HepG2 (cell line): ENCODE measurements around the gene RNF175. TPM values are rescaled to one million over a fixed set of nuclear protein-coding genes. Genes with fewer than 3 reads are reported as not detected.

Experiments
- ATAC-seq: fragments of 200-7000 bp; cut with Tn5 transposase; 3 replicates; pipeline ENCODE4 v1.9.1; 2020; ENCODE audit warnings: mild to moderate bottlenecking, moderate library complexity
- BruUV-seq: library from RNA; stranded (reverse); fragments of 400-500 nt; replicated peaks from 2 replicates; lab custom pipeline; 2021; lab: Mats Ljungman, UMichigan
- CTCF ChIA-PET: fragments of 300-600 bp; formaldehyde crosslinking; extraction: SDS; loops from one replicate; lab custom pipeline; 2021; ENCODE audit warnings: low total read pairs, inconsistent platforms, low intra/inter-chr PET ratio; lab: Yijun Ruan, JAX
- POLR2A ChIA-PET: fragments of 350-600 bp; sonication (Branson Sonifier 250); formaldehyde crosslinking; loops from one replicate; lab custom pipeline; 2020; ENCODE audit warnings: antibody characterized with exemption, inconsistent platforms; lab: Yijun Ruan, JAX
- DNase-seq: peaks from one replicate; pipeline ENCODE4 v3.0.0-alpha.2; 2015; ENCODE audit warnings: low spot score
- FAIRE-seq: peaks from 3 replicates; lab custom pipeline; 2011; peaks lifted over from hg19 to GRCh38; lab: Jason Lieb, UNC
- H2AFZ ChIP-seq: one replicate; pipeline ENCODE4 v1.6.1; 2011; ENCODE audit warnings: low read length, inconsistent platforms
- H3K27ac ChIP-seq: fragments of 300-600 bp; 3 replicates; pipeline ENCODE4 v1.8.0; 2011; ENCODE audit warnings: mixed run types, mild to moderate bottlenecking, mixed read lengths, low read length, inconsistent platforms; ENCODE audit not compliant: insufficient read depth; ENCODE audit errors: extremely low read length
- H3K27me3 ChIP-seq, 2 experiments: fragments of 200-600 bp in 1 of 2; 2 replicates in 1 of 2; 3 replicates in 1 of 2; pipeline versions ENCODE4 v1.6.0 to v1.8.0; 2011; ENCODE audit warnings: low read length in 2 of 2, mild to moderate bottlenecking in 2 of 2, moderate library complexity in 2 of 2, inconsistent platforms in 1 of 2; ENCODE audit not compliant: insufficient read depth in 2 of 2, control insufficient read depth in 1 of 2
- H3K36me3 ChIP-seq, 2 experiments: fragments of 200-600 bp in 1 of 2; replicated peaks in 1 of 2; 2 replicates in 1 of 2; 3 replicates in 1 of 2; pipeline versions ENCODE4 v1.5.1 to v1.8.0; 2011; ENCODE audit warnings: low read length in 2 of 2, inconsistent platforms in 1 of 2; ENCODE audit not compliant: insufficient read depth in 2 of 2, control insufficient read depth in 1 of 2
- H3K4me1 ChIP-seq: 2 replicates; pipeline ENCODE4 v1.5.1; 2012; ENCODE audit warnings: low read length, inconsistent platforms; ENCODE audit not compliant: insufficient read depth
- H3K4me2 ChIP-seq: 2 replicates; pipeline ENCODE4 v1.6.0; 2011; ENCODE audit warnings: low read depth, low read length, inconsistent platforms
- H3K4me3 ChIP-seq, 3 experiments: fragments of 200-600 bp in 1 of 3; sonication (generic), shearing (Covaris generic) in 1 of 3; replicated peaks in 1 of 3; 2 replicates each; pipeline ENCODE4 v1.5.1; 2011 to 2016; ENCODE audit warnings: low read length in 3 of 3, inconsistent platforms in 2 of 3, low read depth in 2 of 3, mild to moderate bottlenecking in 2 of 3, control low read depth in 1 of 3, mixed read lengths in 1 of 3; ENCODE audit not compliant: insufficient read depth in 1 of 3
- H3K79me2 ChIP-seq: one replicate; pipeline ENCODE4 v1.6.1; 2011; ENCODE audit warnings: low read length, inconsistent platforms; ENCODE audit not compliant: insufficient read depth
- H3K9ac ChIP-seq: 2 replicates; pipeline ENCODE4 v1.6.0; 2011; ENCODE audit warnings: mild to moderate bottlenecking, low read depth, low read length, inconsistent platforms; ENCODE audit not compliant: insufficient read depth
- H3K9me3 ChIP-seq: 2 replicates; pipeline ENCODE4 v1.5.1; 2012; ENCODE audit warnings: mild to moderate bottlenecking, low read length
- H4K20me1 ChIP-seq: 2 replicates; pipeline ENCODE4 v1.6.0; 2011; ENCODE audit warnings: inconsistent platforms, mild to moderate bottlenecking, low read length, moderate library complexity; ENCODE audit not compliant: insufficient read depth
- FOXA1 ChIP-seq, 2 experiments: fragments of 450-650 bp in 1 of 2; sonication (generic) in 1 of 2; formaldehyde crosslinking in 1 of 2; IDR thresholded peaks; 2 replicates each; pipeline versions ENCODE4 v1.4.0 to v1.6.1; 2016 to 2020; ENCODE audit warnings: missing genetic modification reagents in 1 of 2
- FOXA3 ChIP-seq: IDR thresholded peaks from 2 replicates; pipeline ENCODE4 v1.6.1; 2016; ENCODE audit warnings: missing genetic modification reagents, missing compliant biosample characterization
- NFRKB ChIP-seq: fragments of 450-650 bp; IDR thresholded peaks from 2 replicates; pipeline ENCODE4 v1.6.1; 2017
- PHF8 ChIP-seq: sonication (generic); formaldehyde crosslinking; IDR thresholded peaks from 2 replicates; pipeline ENCODE4 v1.5.0; 2020; ENCODE audit warnings: missing genetic modification reagents
- SATB2 ChIP-seq: sonication (generic); formaldehyde crosslinking; IDR thresholded peaks from 2 replicates; pipeline ENCODE4 v1.5.0; 2020; ENCODE audit warnings: missing genetic modification reagents
- SMC3 ChIP-seq: IDR thresholded peaks from 2 replicates; pipeline ENCODE4 v1.6.1; 2011; ENCODE audit warnings: low read length, improper control_type of control experiment
- STAG1 ChIP-seq: sonication (generic); formaldehyde crosslinking; IDR thresholded peaks from 2 replicates; pipeline ENCODE4 v1.4.0; 2020; ENCODE audit warnings: missing genetic modification reagents
- TAF1 ChIP-seq: sonication (generic); formaldehyde crosslinking; IDR thresholded peaks from 2 replicates; pipeline ENCODE4 v1.4.0; 2020; ENCODE audit warnings: missing genetic modification reagents
- ZNF781 ChIP-seq: sonication (generic); formaldehyde crosslinking; IDR thresholded peaks from 2 replicates; pipeline ENCODE4 v1.5.1; 2020; ENCODE audit warnings: borderline replicate concordance, mild to moderate bottlenecking, missing genetic modification reagents; ENCODE audit errors: not compliant biosample characterization
- whole genome bisulfite sequencing: methylation state at CpG from one replicate; pipeline ENCODE4 v1.1.6; 2017; ENCODE audit warnings: low lambda C conversion rate; 5-methylcytosine and 5-hydroxymethylcytosine counted together
- in situ Hi-C: cut with HindIII; loops from 2 replicates; pipeline ENCODE4 v1.10.0; 2017; ENCODE audit warnings: low pct_unique_long_range_greater_than_20kb; ENCODE audit not compliant: extremely low pct_ligation_motif_present
- intact Hi-C: fragments of 100-400 bp; cut with micrococcal nuclease; formaldehyde crosslinking; loops from one replicate; pipeline ENCODE4 v1.10.0; 2022; ENCODE audit not compliant: unreplicated experiment
- polyA plus RNA-seq, 8 experiments: library from polyadenylated mRNA; depleted of rRNA in 3 of 8; stranded (reverse) in 7 of 8; unstranded in 1 of 8; fragments of >200 nt; fragmentation: Illumina TruSeq in 4 of 8; extraction: Trizol in 4 of 8; gene quantifications; 2 replicates each; pipeline versions ENCODE4 v1.2.1 to v1.2.3, GENCODE V29; 2011 to 2016; ENCODE audit warnings: low read depth in 4 of 8, missing spikeins in 1 of 8, mixed read lengths in 1 of 8; ENCODE audit not compliant: insufficient read depth in 1 of 8
- total RNA-seq, 5 experiments: library from RNA; depleted of rRNA; stranded (reverse); fragments of >200 nt; fragmentation: Illumina TruSeq; extraction: Trizol; gene quantifications; 2 replicates each; pipeline ENCODE4 v1.2.3, GENCODE V29; 2016; ENCODE audit warnings: low read depth in 1 of 5
- TF ChIP-seq, protein P1 (sequence below): sonication (generic); formaldehyde crosslinking; IDR thresholded peaks from 2 replicates; pipeline ENCODE4 v1.5.0; 2020; ENCODE audit warnings: mild to moderate bottlenecking, missing genetic modification reagents, moderate library complexity

Gene RNF175
- total and polyA plus RNA-seq, 2 of the 13 experiments (the other 11 are each of a cell fraction or from before 2014, with no cell fraction given), result not detected

DNA sequence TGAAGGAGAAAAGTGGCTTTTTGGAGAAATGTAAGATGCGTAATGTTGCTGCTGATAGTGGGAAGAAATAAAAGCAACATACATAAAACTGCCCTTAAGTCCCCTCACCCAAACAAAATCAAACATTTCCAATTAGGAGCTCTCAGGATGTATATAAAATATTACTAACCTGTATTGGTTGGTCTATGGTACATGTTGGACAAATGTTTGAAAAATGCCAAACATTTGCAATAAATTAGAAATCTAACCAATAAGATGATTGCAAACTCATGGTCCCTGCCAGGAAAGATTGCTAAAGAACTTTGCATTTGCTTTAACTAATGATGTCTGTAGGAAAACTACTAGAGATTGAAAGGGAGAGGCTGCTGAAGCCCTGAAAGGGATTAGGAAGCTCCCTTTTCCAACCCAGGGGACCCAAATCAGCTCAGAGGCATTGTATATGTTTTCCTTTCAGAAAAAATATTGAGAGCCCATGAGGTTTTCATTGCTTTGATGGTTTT is 27.3 kb upstream of the RNF175 start (continued):
- TF ChIP-seq ZNF781 (CRISPR knock-in tag) (no peak), NFRKB (no peak)

DNA sequence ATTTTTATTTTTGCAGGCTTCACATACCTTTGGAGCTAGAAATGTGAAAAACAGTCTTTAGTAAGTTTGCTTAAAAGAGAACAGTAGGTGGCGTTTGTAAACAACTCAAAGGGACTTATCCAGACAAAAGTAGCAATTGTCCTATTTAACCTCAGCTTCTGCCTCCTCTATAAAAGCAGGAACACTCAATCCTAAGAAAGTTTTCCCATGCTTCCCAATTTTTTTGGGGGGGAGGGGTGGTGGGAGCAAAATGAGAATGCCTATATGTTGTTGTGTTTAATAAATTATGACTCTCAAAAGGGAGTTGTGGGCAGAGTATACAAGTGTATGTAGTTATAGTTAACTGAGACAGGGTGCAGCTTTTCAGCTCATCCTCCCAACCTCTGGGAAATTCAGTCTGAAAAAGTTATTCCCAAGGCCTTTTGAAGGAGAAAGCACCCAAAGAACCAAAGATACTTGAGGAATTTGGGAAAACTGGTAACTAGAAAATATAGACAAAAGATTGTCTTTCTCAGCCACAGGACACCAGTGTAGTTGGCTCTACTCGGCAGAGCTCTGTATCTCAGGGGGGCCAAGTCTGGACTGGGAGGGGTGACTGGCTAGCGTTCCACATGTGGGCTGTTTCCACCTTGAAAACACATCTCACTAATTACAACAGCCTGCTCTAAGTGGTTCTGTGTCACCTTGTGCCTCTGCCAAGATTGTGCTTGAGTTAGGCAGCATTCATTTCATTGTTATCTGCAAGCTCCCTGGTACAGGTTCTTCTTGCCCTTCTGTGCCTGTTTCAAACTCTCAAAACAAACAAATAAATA is 26.3 kb upstream of the RNF175 start:
- ChIA-PET POLR2A (no interaction called here), CTCF (no interaction called here)
- FAIRE-seq (peak; percentile 23), DNase-seq (peak; percentile 3), ATAC-seq (peak; percentile 66)
- H3K9me3 ChIP-seq, result no peaks in the 10 kb centered on the region
- no peaks in the 10 kb centered on the region for H4K20me1 ChIP-seq
- TF ChIP-seq, protein P1, sequence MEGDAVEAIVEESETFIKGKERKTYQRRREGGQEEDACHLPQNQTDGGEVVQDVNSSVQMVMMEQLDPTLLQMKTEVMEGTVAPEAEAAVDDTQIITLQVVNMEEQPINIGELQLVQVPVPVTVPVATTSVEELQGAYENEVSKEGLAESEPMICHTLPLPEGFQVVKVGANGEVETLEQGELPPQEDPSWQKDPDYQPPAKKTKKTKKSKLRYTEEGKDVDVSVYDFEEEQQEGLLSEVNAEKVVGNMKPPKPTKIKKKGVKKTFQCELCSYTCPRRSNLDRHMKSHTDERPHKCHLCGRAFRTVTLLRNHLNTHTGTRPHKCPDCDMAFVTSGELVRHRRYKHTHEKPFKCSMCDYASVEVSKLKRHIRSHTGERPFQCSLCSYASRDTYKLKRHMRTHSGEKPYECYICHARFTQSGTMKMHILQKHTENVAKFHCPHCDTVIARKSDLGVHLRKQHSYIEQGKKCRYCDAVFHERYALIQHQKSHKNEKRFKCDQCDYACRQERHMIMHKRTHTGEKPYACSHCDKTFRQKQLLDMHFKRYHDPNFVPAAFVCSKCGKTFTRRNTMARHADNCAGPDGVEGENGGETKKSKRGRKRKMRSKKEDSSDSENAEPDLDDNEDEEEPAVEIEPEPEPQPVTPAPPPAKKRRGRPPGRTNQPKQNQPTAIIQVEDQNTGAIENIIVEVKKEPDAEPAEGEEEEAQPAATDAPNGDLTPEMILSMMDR, result peak; percentile 40
- TF ChIP-seq SATB2 (CRISPR knock-in tag), result no peak
- TF ChIP-seq FOXA3 (CRISPR knock-in tag), result peak; percentile 25; the same call in 1 of the 2 replicates
- no peak for TF ChIP-seq PHF8 (CRISPR knock-in tag)
- 0 out of 2 replicates have a peak, but pooled peaks have one; percentile 6 for TF ChIP-seq SMC3
- TF ChIP-seq TAF1 (CRISPR knock-in tag), result no peak
- TF ChIP-seq FOXA1 (IDR thresholded peaks at IDR 0.05), result no peak
- 0 out of 2 replicates have a peak, but pooled peaks have one; percentile 18 for TF ChIP-seq FOXA1 (CRISPR knock-in tag; IDR thresholded peaks at IDR 0.05)
- peak; percentile 48 for TF ChIP-seq STAG1
- H3K27me3 ChIP-seq, result peaks cover 5 to 38% of the 10 kb centered on the region in 2 experiments; a peak in 3 of 5 replicates
- H3K9ac ChIP-seq, result no peak overlapping the region
- no peaks in the 10 kb centered on the region for H3K79me2 ChIP-seq
- H3K4me1 ChIP-seq, result no peaks in the 10 kb centered on the region
- no TSS peak for BruUV-seq
- 3% methylated on average over 3 of the region's 3 CpGs for WGBS
- no peak overlapping the region for H3K27ac ChIP-seq
- intact Hi-C loops (loop anchor here (2.0 to 10.0 kb wide), 2 partner anchors 265 to 529 kb away; no protein-coding TSS in a partner anchor), in situ Hi-C loops (no loop called here)
- no peak overlapping the region for H3K4me3 ChIP-seq
- H3K36me3 ChIP-seq, result no peaks in the 10 kb centered on the region
- no peak overlapping the region for H2AFZ ChIP-seq
- H3K4me2 ChIP-seq, result no peak overlapping the region
